WTC11 (cell line): ENCODE measurements around the gene ZDHHC14. TPM values are rescaled to one million over a fixed set of nuclear protein-coding genes. Genes with fewer than 3 reads are reported as not detected.

Experiments used
- ATAC-seq: fragments of 200-7000 bp; cut with Tn5 transposase; 2 replicates; pipeline ENCODE4 v1.10.0; 2021; ENCODE audit warnings: mild to moderate bottlenecking, moderate library complexity
- CTCF ChIA-PET: fragments of 300-600 bp; sonication (Branson Sonifier 250); formaldehyde crosslinking; loops from one replicate; lab custom pipeline; 2021; ENCODE audit warnings: antibody characterized with exemption; lab: Charles Lee
- POLR2A ChIA-PET: fragments of 350-600 bp; sonication (Branson Sonifier 250); formaldehyde crosslinking; loops from one replicate; lab custom pipeline; 2021; ENCODE audit warnings: antibody characterized with exemption; lab: Charles Lee
- DNase-seq: peaks from one replicate; pipeline ENCODE4 v3.0.0; 2021; ENCODE audit warnings: low spot score
- H3K27ac Mint-ChIP-seq: 2 replicates; pipeline ENCODE4 v1.8.0; 2021; ENCODE audit warnings: mixed read lengths
- H3K27me3 Mint-ChIP-seq: 2 replicates; pipeline ENCODE4 v1.8.0; 2021; ENCODE audit warnings: low read depth, mild to moderate bottlenecking, moderate library complexity, mixed read lengths
- H3K36me3 Mint-ChIP-seq: 2 replicates; pipeline ENCODE4 v1.8.0; 2021; ENCODE audit warnings: mixed read lengths
- H3K4me1 Mint-ChIP-seq: 2 replicates; pipeline ENCODE4 v1.8.0; 2022; ENCODE audit warnings: mixed read lengths
- H3K4me3 Mint-ChIP-seq: 2 replicates; pipeline ENCODE4 v1.8.0; 2021; ENCODE audit warnings: mild to moderate bottlenecking, moderate library complexity, mixed read lengths
- H3K9me3 Mint-ChIP-seq: 2 replicates; pipeline ENCODE4 v1.8.0; 2021; ENCODE audit warnings: mixed read lengths
- ATF3 ChIP-seq: sonication (generic); formaldehyde crosslinking; conservative IDR thresholded peaks from 2 replicates; pipeline ENCODE4 v1.8.1; 2022; ENCODE audit warnings: mild to moderate bottlenecking, missing genetic modification reagents
- ELF4 ChIP-seq: sonication (generic); formaldehyde crosslinking; IDR thresholded peaks from 2 replicates; pipeline ENCODE4 v1.8.1; 2022; ENCODE audit warnings: low read depth, mild to moderate bottlenecking, moderate library complexity, missing genetic modification reagents
- EMX1 ChIP-seq: fragments of 250-450 bp; sonication (Bioruptor Pico); IDR thresholded peaks from 2 replicates; pipeline ENCODE4 v1.8.0; 2021; ENCODE audit warnings: mild to moderate bottlenecking
- ERG ChIP-seq: fragments of 250-450 bp; sonication (Bioruptor Pico); IDR thresholded peaks from 2 replicates; pipeline ENCODE4 v1.8.0; 2021; ENCODE audit warnings: mild to moderate bottlenecking
- ESRRA ChIP-seq: sonication (generic); formaldehyde crosslinking; IDR thresholded peaks from 2 replicates; pipeline ENCODE4 v1.8.1; 2022; ENCODE audit warnings: mild to moderate bottlenecking, missing genetic modification reagents, borderline replicate concordance
- FOXP1 ChIP-seq: sonication (generic); formaldehyde crosslinking; IDR thresholded peaks from 2 replicates; pipeline ENCODE4 v1.8.0; 2022; ENCODE audit warnings: missing genetic modification reagents, mild to moderate bottlenecking, moderate library complexity, borderline replicate concordance
- FOXP4 ChIP-seq: sonication (generic); formaldehyde crosslinking; IDR thresholded peaks from 2 replicates; pipeline ENCODE4 v1.8.0; 2022; ENCODE audit warnings: mild to moderate bottlenecking, missing genetic modification reagents
- HMGXB4 ChIP-seq: sonication (generic); formaldehyde crosslinking; IDR thresholded peaks from 2 replicates; pipeline ENCODE4 v1.8.1; 2023; ENCODE audit warnings: mild to moderate bottlenecking, moderate library complexity, missing genetic modification reagents
- IRF1 ChIP-seq: sonication (generic); formaldehyde crosslinking; IDR thresholded peaks from 2 replicates; pipeline ENCODE4 v1.8.0; 2023; ENCODE audit warnings: missing genetic modification reagents
- JUN ChIP-seq: sonication (generic); formaldehyde crosslinking; IDR thresholded peaks from 2 replicates; pipeline ENCODE4 v1.8.0; 2023; ENCODE audit warnings: mild to moderate bottlenecking, missing genetic modification reagents
- KAT7 ChIP-seq: sonication (generic); formaldehyde crosslinking; IDR thresholded peaks from 2 replicates; pipeline ENCODE4 v1.8.1; 2023; ENCODE audit warnings: missing genetic modification reagents, mild to moderate bottlenecking, borderline replicate concordance
- MXD4 ChIP-seq: fragments of 250-450 bp; sonication (Bioruptor Pico); IDR thresholded peaks from 2 replicates; pipeline ENCODE4 v1.8.0; 2021; ENCODE audit warnings: mild to moderate bottlenecking, moderate library complexity, borderline replicate concordance
- NFATC4 ChIP-seq: fragments of 250-450 bp; sonication (Bioruptor Pico); IDR thresholded peaks from 2 replicates; pipeline ENCODE4 v1.9.0; 2021; ENCODE audit warnings: mild to moderate bottlenecking
- NR1H2 ChIP-seq: sonication (generic); formaldehyde crosslinking; IDR thresholded peaks from 2 replicates; pipeline ENCODE4 v1.9.0; 2021; ENCODE audit warnings: mild to moderate bottlenecking, moderate library complexity, missing genetic modification reagents
- RORB ChIP-seq: fragments of 250-450 bp; sonication (Bioruptor Pico); IDR thresholded peaks from 2 replicates; pipeline ENCODE4 v1.9.0; 2021; ENCODE audit warnings: mild to moderate bottlenecking
- SMAD4 ChIP-seq: sonication (generic); formaldehyde crosslinking; IDR thresholded peaks from 2 replicates; pipeline ENCODE4 v1.8.0; 2022; ENCODE audit warnings: mild to moderate bottlenecking, missing genetic modification reagents
- SP1 ChIP-seq: sonication (generic); formaldehyde crosslinking; conservative IDR thresholded peaks from 2 replicates; pipeline ENCODE4 v1.8.1; 2022; ENCODE audit warnings: missing genetic modification reagents
- TEAD1 ChIP-seq: sonication (generic); formaldehyde crosslinking; IDR thresholded peaks from 2 replicates; pipeline ENCODE4 v1.8.0; 2022; ENCODE audit warnings: mild to moderate bottlenecking, missing genetic modification reagents
- USF1 ChIP-seq: sonication (generic); formaldehyde crosslinking; IDR thresholded peaks from 2 replicates; pipeline ENCODE4 v1.8.0; 2022; ENCODE audit warnings: mild to moderate bottlenecking, missing genetic modification reagents
- ZBTB21 ChIP-seq: sonication (generic); formaldehyde crosslinking; IDR thresholded peaks from 2 replicates; pipeline ENCODE4 v1.8.1; 2023; ENCODE audit warnings: mild to moderate bottlenecking, missing genetic modification reagents, borderline replicate concordance
- ZNF219 ChIP-seq: sonication (generic); formaldehyde crosslinking; IDR thresholded peaks from 2 replicates; pipeline ENCODE4 v1.8.0; 2023; ENCODE audit warnings: missing genetic modification reagents, mild to moderate bottlenecking, borderline replicate concordance
- ZNF281 ChIP-seq: sonication (generic); formaldehyde crosslinking; IDR thresholded peaks from 2 replicates; pipeline ENCODE4 v1.8.0; 2023; ENCODE audit warnings: mild to moderate bottlenecking, missing genetic modification reagents
- ZNF317 ChIP-seq: sonication (generic); formaldehyde crosslinking; IDR thresholded peaks from 2 replicates; pipeline ENCODE4 v1.8.1; 2023; ENCODE audit warnings: low read depth, mild to moderate bottlenecking, moderate library complexity, missing genetic modification reagents, borderline replicate concordance
- ZNF671 ChIP-seq: fragments of 250-450 bp; sonication (Bioruptor Pico); IDR thresholded peaks from 2 replicates; pipeline ENCODE4 v1.8.0; 2021; ENCODE audit warnings: mild to moderate bottlenecking
- total RNA-seq: library from RNA; stranded (reverse); gene quantifications from 3 replicates; pipeline ENCODE4 v1.2.3, GENCODE V29; 2021

Gene ZDHHC14
- total RNA-seq, 1 experiment from 2014 or later = 6.6 TPM

- ATAC-seq = no peak
- CTCF ChIA-PET = interaction anchor here (0.7 kb wide), 3 partner anchors 53 to 1320 kb away, joined by 3 to 6 read pairs (median 3); no protein-coding TSS in a partner anchor
- peaks cover 33% of the 10 kb centered on the region for H3K36me3 Mint-ChIP-seq
- H3K9me3 Mint-ChIP-seq = peaks cover 32% of the 10 kb centered on the region
- POLR2A ChIA-PET = interaction anchor here (0.7 kb wide), 1 partner anchor 330 kb away, joined by 4 read pairs; no protein-coding TSS in a partner anchor
- peaks cover 69% of the 10 kb centered on the region for H3K4me1 Mint-ChIP-seq
- TF ChIP-seq JUN (CRISPR knock-in tag) = no peak
- TF ChIP-seq ESRRA = no peak
- no peak for TF ChIP-seq HMGXB4 (CRISPR knock-in tag)
- TF ChIP-seq ATF3 (CRISPR knock-in tag) = no peak
- TF ChIP-seq FOXP1 (CRISPR knock-in tag) = no peak
- TF ChIP-seq ZNF671 (CRISPR knock-in tag) = no peak
- no peak for TF ChIP-seq NFATC4 (CRISPR knock-in tag)
- no peak for DNase-seq
- peak overlapping the region; percentile 83 for H3K27ac Mint-ChIP-seq
- H3K27me3 Mint-ChIP-seq = peaks cover 27% of the 10 kb centered on the region
- H3K4me3 Mint-ChIP-seq = no peak overlapping the region
Measured at GRCh38 chr6:157709555-157709954, 328.6 kb downstream of the ZDHHC14 start.

GRCh38 chr6:157710604-157711003 lies 329.6 kb downstream of the ZDHHC14 start:
- H3K9me3 Mint-ChIP-seq = peaks cover 22% of the 10 kb centered on the region
- TF ChIP-seq RORB (no peak), KAT7 (CRISPR knock-in tag) (no peak), SP1 (CRISPR knock-in tag) (no peak), EMX1 (CRISPR knock-in tag) (no peak), FOXP1 (CRISPR knock-in tag) (no peak), ERG (no peak), ZNF317 (CRISPR knock-in tag) (no peak), TEAD1 (CRISPR knock-in tag) (no peak), ZNF219 (CRISPR knock-in tag) (no peak), ZNF281 (CRISPR knock-in tag) (no peak), SMAD4 (CRISPR knock-in tag) (no peak), IRF1 (CRISPR knock-in tag) (no peak), ELF4 (CRISPR knock-in tag) (no peak), MXD4 (no peak), USF1 (no peak), ZBTB21 (CRISPR knock-in tag) (no peak), NR1H2 (CRISPR knock-in tag) (no peak), FOXP4 (CRISPR knock-in tag) (no peak)
- peaks cover 20% of the 10 kb centered on the region for H3K27me3 Mint-ChIP-seq
- no peak overlapping the region for H3K4me3 Mint-ChIP-seq
- DNase-seq = no peak
- POLR2A ChIA-PET = no interaction called here
- ATAC-seq = peak; percentile 8; the same call in 1 of the 2 replicates
- no peak overlapping the region; the same call in 1 of the 2 replicates for H3K27ac Mint-ChIP-seq
- CTCF ChIA-PET = interaction anchor here (0.9 kb wide), 1 partner anchor 45 kb away, joined by 3 read pairs; no protein-coding TSS in a partner anchor
- H3K4me1 Mint-ChIP-seq = peaks cover 74% of the 10 kb centered on the region
- H3K36me3 Mint-ChIP-seq = peaks cover 23% of the 10 kb centered on the region
